IMR-90 (cell line): ENCODE data around the gene EPC1. TPM values are rescaled to one million over a fixed set of nuclear protein-coding genes. Genes with fewer than 3 reads are reported as not detected.

Source experiments
- ATAC-seq: fragments of 200-7000 bp; cut with Tn5 transposase; 2 replicates; pipeline ENCODE4 v1.9.1; 2020; ENCODE audit warnings: low read depth, mild to moderate bottlenecking, moderate library complexity
- BruUV-seq: library from RNA; stranded (reverse); fragments of 400-500 nt; replicated peaks from 2 replicates; lab custom pipeline; 2021; lab: Mats Ljungman, UMichigan
- CTCF ChIA-PET: fragments of 300-600 bp; formaldehyde crosslinking; extraction: SDS; loops from one replicate; lab custom pipeline; 2021; ENCODE audit warnings: antibody characterized with exemption; lab: Yijun Ruan, JAX
- POLR2A ChIA-PET: fragments of 300-600 bp; sonication (Branson Sonifier 250); formaldehyde crosslinking; loops from one replicate; lab custom pipeline; 2022; ENCODE audit warnings: antibody characterized with exemption; ENCODE audit not compliant: unreplicated experiment; lab: Charles Lee
- DNase-seq: peaks from one replicate; pipeline ENCODE4 v3.0.0; 2013
- H2AFZ ChIP-seq: replicated peaks from 2 replicates; pipeline ENCODE3; 2013; ENCODE audit warnings: low read length, mild to moderate bottlenecking; ENCODE audit not compliant: poor library complexity
- H2AK5ac ChIP-seq: 2 replicates; pipeline ENCODE4 v1.6.1; 2013; ENCODE audit warnings: low read depth, low read length, inconsistent platforms
- H2AK9ac ChIP-seq: replicated peaks from 2 replicates; pipeline ENCODE3; 2013; ENCODE audit warnings: mild to moderate bottlenecking, low read depth, low read length, moderate library complexity; ENCODE audit not compliant: poor library complexity
- H2BK120ac ChIP-seq: 2 replicates; pipeline ENCODE4 v1.6.1; 2013; ENCODE audit warnings: low read depth, low read length, inconsistent platforms
- H2BK15ac ChIP-seq: 3 replicates; pipeline ENCODE4 v1.6.1; 2013; ENCODE audit warnings: low read depth, low read length, inconsistent platforms
- H2BK20ac ChIP-seq: 2 replicates; pipeline ENCODE4 v1.6.1; 2013; ENCODE audit warnings: low read depth, mild to moderate bottlenecking, inconsistent platforms, low read length, moderate library complexity
- H2BK5ac ChIP-seq: 2 replicates; pipeline ENCODE4 v1.6.1; 2013; ENCODE audit warnings: mild to moderate bottlenecking, low read depth, low read length, inconsistent platforms; ENCODE audit not compliant: poor library complexity, severe bottlenecking
- H3K14ac ChIP-seq: replicated peaks from 2 replicates; pipeline ENCODE4 v1.6.1; 2013; ENCODE audit warnings: low read depth, low read length, inconsistent platforms
- H3K18ac ChIP-seq: 2 replicates; pipeline ENCODE4 v1.6.1; 2013; ENCODE audit warnings: low read depth, low read length, control low read depth
- H3K23ac ChIP-seq: 2 replicates; pipeline ENCODE4 v1.6.1; 2013; ENCODE audit warnings: low read depth, low read length, inconsistent platforms
- H3K27ac ChIP-seq: 2 replicates; pipeline ENCODE4 v1.5.1; 2013; ENCODE audit warnings: mild to moderate bottlenecking, control low read depth, low read length; ENCODE audit not compliant: insufficient read depth
- H3K27me3 ChIP-seq: 2 replicates; pipeline ENCODE4 v1.6.1; 2013; ENCODE audit warnings: low read length; ENCODE audit not compliant: control insufficient read depth, insufficient read depth
- H3K36me3 ChIP-seq: 2 replicates; pipeline ENCODE4 v1.6.1; 2013; ENCODE audit warnings: low read length, mixed read lengths; ENCODE audit not compliant: control insufficient read depth, insufficient read depth
- H3K4ac ChIP-seq: 2 replicates; pipeline ENCODE4 v1.6.1; 2013; ENCODE audit warnings: low read depth, low read length, inconsistent platforms
- H3K4me1 ChIP-seq: 2 replicates; pipeline ENCODE4 v1.6.1; 2013; ENCODE audit warnings: low read length, mixed read lengths; ENCODE audit not compliant: control insufficient read depth, insufficient read depth
- H3K4me2 ChIP-seq: 2 replicates; pipeline ENCODE4 v1.6.1; 2013; ENCODE audit warnings: low read depth, mild to moderate bottlenecking, control low read depth, low read length, moderate library complexity
- H3K4me3 ChIP-seq: 2 replicates; pipeline ENCODE4 v1.5.1; 2013; ENCODE audit warnings: low read depth, mild to moderate bottlenecking, control low read depth, low read length, moderate library complexity; ENCODE audit not compliant: insufficient read depth
- H3K56ac ChIP-seq: 2 replicates; pipeline ENCODE4 v1.6.1; 2013; ENCODE audit warnings: low read length, inconsistent platforms; ENCODE audit not compliant: insufficient read depth; ENCODE audit errors: extremely low read depth
- H3K79me1 ChIP-seq, 2 experiments: 2 replicates each; pipeline ENCODE4 v1.6.1; 2013; ENCODE audit warnings: low read length in 2 of 2, inconsistent platforms in 1 of 2, low read depth in 1 of 2
- H3K9ac ChIP-seq: 2 replicates; pipeline ENCODE4 v1.6.1; 2013; ENCODE audit warnings: low read depth, low read length, control low read depth
- H3K9me1 ChIP-seq: 2 replicates; pipeline ENCODE4 v1.6.1; 2013; ENCODE audit warnings: low read length, inconsistent platforms; ENCODE audit not compliant: insufficient read depth
- H3K9me3 ChIP-seq: 2 replicates; pipeline ENCODE4 v1.6.1; 2013; ENCODE audit warnings: low read length; ENCODE audit not compliant: control insufficient read depth, insufficient read depth
- H4K20me1 ChIP-seq: 2 replicates; pipeline ENCODE4 v1.6.1; 2013; ENCODE audit warnings: low read length, inconsistent platforms; ENCODE audit not compliant: insufficient read depth
- H4K5ac ChIP-seq: 2 replicates; pipeline ENCODE4 v1.6.1; 2013; ENCODE audit warnings: mild to moderate bottlenecking, low read depth, low read length, control low read depth
- H4K8ac ChIP-seq, 2 experiments: 2 replicates each; pipeline ENCODE4 v1.6.1; 2013; ENCODE audit warnings: low read depth in 2 of 2, low read length in 2 of 2, control low read depth in 1 of 2, inconsistent platforms in 1 of 2
- H4K91ac ChIP-seq: 2 replicates; pipeline ENCODE4 v1.6.1; 2013; ENCODE audit warnings: low read depth, low read length, inconsistent platforms; ENCODE audit not compliant: insufficient read depth
- FOS ChIP-seq: fragments of 150-350 bp; IDR thresholded peaks from 2 replicates; pipeline ENCODE4 v1.6.1; 2016; ENCODE audit warnings: low read depth, low read length
- RFX5 ChIP-seq: IDR thresholded peaks from 2 replicates; pipeline ENCODE4 v1.8.0; 2012; ENCODE audit warnings: low read depth, mild to moderate bottlenecking, low read length, moderate library complexity
- SMC3 ChIP-seq: fragments of 150-350 bp; IDR thresholded peaks from 2 replicates; pipeline ENCODE4 v1.6.1; 2016; ENCODE audit warnings: low read depth, mild to moderate bottlenecking, antibody characterized with exemption, low read length, moderate library complexity
- WGBS, 2 experiments: methylation state at CpG; one replicate each; pipeline versions ENCODE4 v1.1.5 to v1.1.7; 2013; ENCODE audit warnings: missing lambda C conversion rate in 2 of 2; ENCODE audit not compliant: insufficient read length in 1 of 2; ENCODE audit errors: extremely low coverage in 2 of 2; 5-methylcytosine and 5-hydroxymethylcytosine counted together
- dilution Hi-C: fragments of 300-500 bp; cut with HindIII; formaldehyde crosslinking; loops from one replicate; pipeline ENCODE4 v1.14.3; 2018; ENCODE audit warnings: low sequenced_read_pairs; ENCODE audit not compliant: unreplicated experiment
- in situ Hi-C: fragments of 300-500 bp; cut with MboI; formaldehyde crosslinking; loops from 3 replicates; pipeline ENCODE4 v1.14.3; 2019; ENCODE audit warnings: low sequenced_read_pairs, inconsistent platforms, mixed read lengths
- intact Hi-C: fragments of 100-400 bp; cut with micrococcal nuclease; formaldehyde crosslinking; loops from 2 replicates; pipeline ENCODE4 v1.10.0; 2022
- polyA plus RNA-seq, 3 experiments: library from polyadenylated mRNA; depleted of rRNA; stranded (reverse); fragments of >200 nt; gene quantifications; 2 replicates each; pipeline ENCODE4 v1.2.3, GENCODE V29; 2012; ENCODE audit warnings: low replicate concordance in 1 of 3
- total RNA-seq: library from RNA; depleted of rRNA; stranded (reverse); fragments of >200 nt; gene quantifications from 2 replicates; pipeline ENCODE4 v1.2.3, GENCODE V29; 2012

Gene EPC1
- total and polyA plus RNA-seq, 2 of the 4 experiments (the other 2 are of a cell fraction), result 21.9 to 23.5 TPM

GRCh38 chr10:32308027-32308603, 38.8 kb downstream of the EPC1 start:
- no peak overlapping the region for H2BK15ac ChIP-seq
- H3K4me2 ChIP-seq, result no peak overlapping the region
- no peak overlapping the region for H4K91ac ChIP-seq
- WGBS, 2 experiments, result 100% methylated on average over 2 of the region's 7 CpGs; no CpG with 5 or more reads in 1 of the 2 experiments
- no peaks in the 10 kb centered on the region for H3K9me3 ChIP-seq
- dilution Hi-C loops (no loop called here), in situ Hi-C loops (no loop called here), intact Hi-C loops (no loop called here)
- H2BK120ac ChIP-seq, result no peak overlapping the region
- POLR2A ChIA-PET, result no interaction called here
- H2AFZ ChIP-seq, result no peak overlapping the region
- H4K5ac ChIP-seq, result no peak overlapping the region
- no peak overlapping the region for H3K18ac ChIP-seq
- no peak overlapping the region for H3K4ac ChIP-seq
- H2AK9ac ChIP-seq, result no peak overlapping the region
- CTCF ChIA-PET, result interaction anchor here (0.8 kb wide), 1 partner anchor 38 kb away, joined by 3 read pairs; no protein-coding TSS in a partner anchor
- TF ChIP-seq SMC3, result no peak
- TF ChIP-seq RFX5, result no peak
- TF ChIP-seq FOS, result no peak
- H4K20me1 ChIP-seq, result peaks cover 70% of the 10 kb centered on the region
- no peak overlapping the region for H3K9ac ChIP-seq
- H3K14ac ChIP-seq, result no peak overlapping the region
- no peak overlapping the region for H3K4me3 ChIP-seq
- no peak overlapping the region for H3K56ac ChIP-seq
- H3K36me3 ChIP-seq, result peaks cover 16% of the 10 kb centered on the region
- no peak overlapping the region for H4K8ac ChIP-seq
- no TSS peak for BruUV-seq
- no peak overlapping the region for H3K23ac ChIP-seq
- H2BK5ac ChIP-seq, result no peak overlapping the region
- H3K27me3 ChIP-seq, result no peaks in the 10 kb centered on the region
- no peak overlapping the region for H2BK20ac ChIP-seq
- H3K9me1 ChIP-seq, result peaks cover 11% of the 10 kb centered on the region; the same call in 1 of the 2 replicates
- H2AK5ac ChIP-seq, result no peak overlapping the region
- peaks cover 24 to 63% of the 10 kb centered on the region in 2 experiments for H3K79me1 ChIP-seq
- DNase-seq (no peak), ATAC-seq (no peak)
- H3K4me1 ChIP-seq, result no peaks in the 10 kb centered on the region
- H3K27ac ChIP-seq, result no peak overlapping the region
